GM19452 (cell line): Measurements from ENCODE around the gene CALR.
"Not testable (repeated sequence)": the region's sequence is repeated elsewhere in the genome, so short reads cannot be mapped to it uniquely, and the experiment has no call there.

ENCODE experiments used
- ATAC-seq: cut with Tn5 transposase; IDR thresholded peaks from one replicate; pipeline ENCODE4 v1.9.1; 2021; ENCODE audit not compliant: unreplicated experiment

The CALR gene

DNA sequence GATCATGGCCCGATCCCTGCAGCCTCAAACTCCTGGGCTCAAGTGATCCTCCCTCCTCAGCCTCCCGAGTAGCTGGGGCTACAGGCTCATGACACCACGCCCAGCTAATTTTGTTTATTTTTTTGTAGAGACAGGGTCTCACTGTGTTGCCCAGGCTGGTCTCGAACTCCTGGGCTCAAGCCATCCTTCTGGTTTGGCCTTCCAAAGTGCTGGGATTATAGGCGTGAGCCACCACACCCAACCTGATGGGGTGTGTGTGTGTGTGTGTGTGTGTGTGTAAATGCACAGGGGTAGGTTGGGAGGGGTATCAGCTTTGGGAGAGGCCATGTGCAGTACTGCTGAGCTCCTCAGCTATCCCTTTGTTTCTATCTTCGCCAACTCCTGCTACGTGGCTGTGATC, 37.7 kb downstream of the CALR start:
- ATAC-seq = not testable (repeated sequence)

DNA sequence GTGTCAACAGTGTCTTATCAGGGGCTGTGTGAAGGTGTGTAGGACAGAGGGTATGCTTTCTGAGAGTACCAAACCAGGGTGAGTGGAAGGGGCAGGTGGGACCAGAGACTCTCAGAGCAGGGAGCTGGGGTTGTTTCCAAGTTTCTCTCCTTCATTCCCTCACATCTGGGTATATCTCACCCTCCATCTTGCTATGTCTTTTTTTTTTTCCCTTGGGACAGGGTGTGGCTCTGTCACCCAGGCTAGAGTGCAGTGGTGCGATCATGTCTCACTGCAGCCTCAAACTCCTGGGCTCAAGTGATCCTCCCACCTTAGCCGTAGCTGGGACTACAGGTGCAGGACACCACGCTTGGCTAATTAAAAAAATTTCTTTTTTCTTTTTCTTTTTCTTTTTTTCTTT, 41.6 kb downstream of the CALR start:
- ATAC-seq = no peak

- no peak for ATAC-seq
These were observed 44.2 kb downstream of the CALR start for GRCh38 chr19:12982648-12983047.

- no peak for ATAC-seq
These were observed 44.7 kb downstream of the CALR start for GRCh38 chr19:12983091-12983490.

DNA sequence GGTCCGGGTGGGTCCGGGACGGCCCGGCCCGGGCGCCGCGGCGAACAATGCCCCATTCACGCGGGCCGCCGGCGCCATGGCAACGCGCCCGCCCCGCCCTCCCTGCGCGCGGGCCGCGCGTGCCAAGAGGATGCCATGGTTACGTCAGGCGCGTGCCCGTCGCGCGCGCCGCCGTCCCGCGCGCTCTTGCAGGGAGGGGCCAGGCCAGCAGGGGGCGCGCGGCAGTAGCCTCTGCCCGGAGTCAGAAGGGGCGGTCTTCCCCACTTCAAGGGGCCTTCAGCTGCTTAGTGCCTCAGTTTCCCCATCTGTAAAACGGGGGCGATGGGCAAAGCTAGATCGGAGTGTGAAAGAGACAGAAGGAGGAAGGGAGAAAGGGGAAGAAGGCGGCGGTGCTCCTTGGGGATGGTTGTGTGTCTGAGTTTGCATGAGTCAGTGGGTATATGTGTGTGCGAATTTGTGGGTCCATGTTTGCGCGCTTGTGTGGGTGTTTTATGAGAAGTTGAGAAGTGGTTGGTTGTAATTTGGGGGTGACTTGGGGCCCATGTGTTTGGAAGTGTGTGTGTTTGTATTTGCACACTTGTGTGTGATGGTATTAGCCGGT, 45.2 kb downstream of the CALR start:
- ATAC-seq = no peak

- no peak for ATAC-seq
These were observed 45.8 kb downstream of the CALR start for GRCh38 chr19:12984143-12984627.

DNA sequence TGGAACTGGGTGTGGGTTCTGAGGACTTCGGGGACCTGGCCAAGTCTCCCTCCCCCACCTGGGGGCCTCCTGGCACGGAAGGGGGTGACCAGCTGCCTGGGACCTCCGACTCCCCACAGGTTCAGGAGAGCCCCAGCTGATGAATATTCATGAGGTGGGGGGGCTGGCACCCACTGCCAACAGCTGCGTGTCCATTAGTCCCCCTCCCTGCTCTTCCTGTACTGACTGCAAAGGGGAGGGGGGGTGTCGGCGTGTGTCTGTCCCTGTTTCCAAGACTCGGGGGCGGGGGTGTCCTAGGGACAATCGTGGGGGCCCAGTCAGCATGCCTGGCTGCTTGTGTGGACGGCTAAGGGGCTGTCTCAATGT, 46.3 kb downstream of the CALR start:
- ATAC-seq = no peak

DNA sequence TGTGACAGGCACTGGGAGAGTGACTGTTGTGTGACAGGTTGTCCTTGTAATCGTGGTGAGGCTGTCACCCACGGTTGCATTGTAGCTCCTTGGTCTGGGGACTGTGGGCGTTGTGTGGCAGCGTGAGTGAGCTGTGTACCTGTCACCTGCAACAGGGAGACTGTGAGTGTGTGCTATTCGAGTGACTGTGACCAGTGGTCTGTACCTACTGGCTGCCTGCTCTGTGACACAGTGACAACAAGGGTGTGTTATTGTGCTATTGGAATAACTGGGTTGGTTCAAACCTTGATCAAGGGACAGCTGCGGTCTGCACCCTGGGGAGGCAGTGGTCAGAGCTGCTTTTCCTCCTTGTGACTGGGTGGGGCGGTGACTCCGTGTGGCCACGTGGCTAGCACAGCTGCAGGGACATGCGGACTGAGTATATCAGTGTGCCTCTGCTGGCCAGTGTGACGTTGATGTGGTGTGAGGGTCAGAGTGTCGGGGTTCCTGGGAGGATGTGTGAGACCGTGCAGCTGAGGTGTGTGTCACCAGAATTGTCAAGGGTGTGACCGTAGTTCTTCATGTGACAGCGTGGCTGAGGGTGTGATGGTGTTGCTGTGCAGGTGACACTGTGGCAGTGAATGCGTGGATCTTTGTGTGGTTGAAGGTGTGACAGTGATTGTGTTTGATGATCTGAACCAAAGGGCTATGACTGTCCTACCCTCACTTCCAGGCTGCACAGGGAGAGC, 46.8 kb downstream of the CALR start:
- no peak for ATAC-seq

DNA sequence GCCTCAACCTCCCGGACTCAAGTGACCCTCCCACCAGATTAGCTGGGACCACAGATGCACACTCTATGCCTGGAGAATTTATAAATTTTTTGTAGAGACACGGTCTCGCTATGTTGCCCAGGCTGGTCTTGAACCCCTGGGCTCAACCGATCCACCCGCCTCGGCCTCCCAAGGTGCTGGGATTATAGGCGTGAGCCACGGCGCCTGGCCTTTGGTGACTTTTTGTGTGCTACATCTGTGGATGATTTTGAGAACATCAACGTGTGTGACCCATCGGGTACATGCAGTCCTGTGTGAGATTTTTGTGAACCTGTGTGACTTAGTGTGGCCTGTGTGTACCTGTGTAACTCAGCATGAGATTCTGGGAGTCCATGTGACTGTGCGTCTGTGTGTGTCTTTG, 48.3 kb downstream of the CALR start:
- ATAC-seq = no peak

GRCh38 chr19:12987190-12987589, 48.8 kb downstream of the CALR start:
- no peak for ATAC-seq

DNA sequence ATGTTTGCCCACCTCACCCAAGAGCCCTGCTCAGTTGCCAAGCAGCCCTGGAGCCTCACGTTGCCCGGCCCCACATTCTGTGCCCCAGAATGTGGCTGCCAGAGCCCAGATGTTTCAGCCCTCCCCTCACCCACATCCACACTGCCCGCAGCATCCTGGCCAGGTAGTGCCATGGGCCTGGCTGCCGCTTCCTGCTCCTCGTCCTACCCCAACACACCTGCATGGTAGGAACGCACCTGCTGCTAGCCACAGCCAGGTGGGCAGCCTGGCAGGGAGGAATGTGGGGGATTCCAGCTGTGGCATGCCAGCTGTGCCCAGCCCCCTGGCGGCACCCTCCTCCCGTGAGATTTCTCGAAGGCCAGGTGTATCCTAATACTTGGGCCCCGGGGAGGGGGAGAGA, 49.4 kb downstream of the CALR start:
- ATAC-seq = no peak

DNA sequence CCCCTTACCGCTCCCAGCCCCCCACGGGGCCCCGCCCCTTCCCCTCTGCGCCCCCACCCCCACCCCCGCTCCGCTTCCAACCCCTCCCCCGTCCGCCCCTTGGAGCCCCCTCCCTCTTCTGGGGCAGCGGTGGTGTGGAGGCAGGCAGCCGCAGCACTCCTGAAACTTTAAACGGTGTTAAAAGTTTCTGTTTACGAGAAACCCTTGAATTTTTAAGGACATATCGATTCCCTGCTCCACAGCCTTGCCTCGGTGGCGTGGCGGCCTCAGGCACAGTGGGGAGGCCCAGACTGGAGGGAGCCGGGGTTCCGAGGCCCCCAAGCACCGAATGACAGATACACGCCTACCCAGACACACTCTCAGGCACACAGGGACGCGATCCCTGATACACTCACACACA, 52.0 kb downstream of the CALR start:
- ATAC-seq = no peak

DNA sequence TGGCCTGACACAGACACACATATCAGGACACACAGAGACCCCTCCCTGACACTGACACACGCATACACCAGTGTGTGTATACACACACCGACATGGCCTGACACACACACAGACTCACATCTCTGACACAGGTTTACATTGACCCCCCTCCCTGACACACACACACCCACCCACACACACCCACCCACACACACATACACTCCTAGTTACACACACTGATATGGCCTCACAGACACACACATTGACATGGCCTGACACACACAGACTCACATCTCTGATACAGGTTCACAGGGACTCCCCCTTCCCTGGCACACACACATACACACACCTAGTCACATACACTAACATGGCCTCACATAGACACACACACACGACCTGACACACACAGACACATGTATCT, 52.4 kb downstream of the CALR start:
- no peak for ATAC-seq

- ATAC-seq = no peak
These were observed 52.9 kb downstream of the CALR start for GRCh38 chr19:12991296-12991695.

DNA sequence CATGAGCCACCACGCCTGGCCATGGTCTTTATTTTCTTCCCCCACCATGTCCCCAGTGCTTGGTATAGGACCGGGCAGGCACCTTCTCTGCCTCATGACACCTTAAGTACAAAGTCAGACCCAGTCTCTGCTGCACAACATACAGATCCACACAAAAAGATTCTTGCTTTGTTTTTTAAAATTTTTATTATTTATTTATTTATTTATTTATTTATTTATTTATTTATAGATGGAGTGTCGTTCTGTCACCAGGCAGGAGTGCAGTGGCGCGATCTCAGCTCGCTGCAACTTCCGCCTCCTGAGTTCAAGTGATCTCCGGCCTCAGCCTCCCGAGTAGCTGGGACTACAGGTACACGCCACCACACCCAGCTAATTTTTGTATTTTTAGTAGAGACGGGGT, 54.3 kb downstream of the CALR start:
- ATAC-seq = no peak

- no peak for ATAC-seq
These were observed 55.2 kb downstream of the CALR start for GRCh38 chr19:12993562-12993961.
